BJ (cell line): ENCODE data around the gene DPP9. TPM values are rescaled to one million over a fixed set of nuclear protein-coding genes. Genes with fewer than 3 reads are reported as not detected.

Source experiments
- CTCF ChIA-PET: fragments of 350-600 bp; formaldehyde crosslinking; extraction: SDS; loops from one replicate; lab custom pipeline; 2021; ENCODE audit warnings: antibody characterized with exemption, inconsistent platforms; lab: Yijun Ruan, JAX
- POLR2A ChIA-PET: fragments of 300-600 bp; sonication (Branson Sonifier 250); formaldehyde crosslinking; extraction: SDS; loops from one replicate; lab custom pipeline; 2021; ENCODE audit warnings: antibody characterized with exemption; lab: Charles Lee
- DNase-seq: peaks from one replicate; pipeline ENCODE4 v3.0.0-alpha.2; 2011; ENCODE audit warnings: low read depth
- H3K27me3 ChIP-seq: 2 replicates; pipeline ENCODE4 v1.6.0; 2011; ENCODE audit warnings: low read length; ENCODE audit not compliant: control insufficient read depth, insufficient read depth
- H3K36me3 ChIP-seq: 2 replicates; pipeline ENCODE4 v1.5.1; 2011; ENCODE audit warnings: low read length; ENCODE audit not compliant: control insufficient read depth, insufficient read depth
- H3K4me3 ChIP-seq: 2 replicates; pipeline ENCODE4 v1.5.1; 2011; ENCODE audit warnings: low read depth, mild to moderate bottlenecking, control low read depth, low read length
- CTCF ChIP-seq: IDR thresholded peaks from 2 replicates; pipeline ENCODE4 v1.5.1; 2011; ENCODE audit warnings: low read depth, mild to moderate bottlenecking, control low read depth, inconsistent platforms, low read length, moderate library complexity; ENCODE audit not compliant: insufficient read depth
- polyA plus RNA-seq: library from polyadenylated mRNA; depleted of rRNA; stranded (reverse); fragments of >200 nt; gene quantifications from 2 replicates; pipeline ENCODE4 v1.2.3, GENCODE V29; 2011

Gene DPP9
- polyA plus RNA-seq, 1 experiment, result 12.3 TPM

DNA sequence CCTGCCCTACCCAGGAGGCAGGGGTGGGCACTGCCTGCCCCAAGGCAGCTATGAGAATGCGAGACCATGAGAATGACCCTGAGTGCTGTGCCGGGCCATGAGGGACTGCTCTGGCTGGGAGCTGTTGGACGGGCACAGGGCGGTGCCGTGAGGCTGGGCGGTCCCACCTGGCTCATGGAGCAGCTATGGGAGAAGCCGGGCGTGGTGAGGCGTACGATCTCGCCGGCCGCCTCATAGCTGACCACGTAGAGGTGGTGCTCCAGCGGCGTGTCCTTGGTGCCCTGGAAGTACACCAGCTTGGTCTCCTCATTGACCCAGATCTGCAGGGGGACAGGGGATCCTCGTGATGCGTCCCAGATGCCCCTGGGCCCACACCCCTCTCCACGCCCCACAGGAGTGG lies 34.2 kb downstream of the DPP9 start:
- TF ChIP-seq CTCF, result no peak
- ChIA-PET CTCF (interaction anchor here (0.9 to 1.2 kb wide), 3 partner anchors 12 to 33 kb away, joined by 3 read pairs; no protein-coding TSS in a partner anchor), POLR2A (no interaction called here)
- Histone ChIP-seq H3K36me3 (peaks cover 40% of the 10 kb centered on the region), H3K4me3 (no peak overlapping the region), H3K27me3 (no peaks in the 10 kb centered on the region)
- no peak for DNase-seq

DNA sequence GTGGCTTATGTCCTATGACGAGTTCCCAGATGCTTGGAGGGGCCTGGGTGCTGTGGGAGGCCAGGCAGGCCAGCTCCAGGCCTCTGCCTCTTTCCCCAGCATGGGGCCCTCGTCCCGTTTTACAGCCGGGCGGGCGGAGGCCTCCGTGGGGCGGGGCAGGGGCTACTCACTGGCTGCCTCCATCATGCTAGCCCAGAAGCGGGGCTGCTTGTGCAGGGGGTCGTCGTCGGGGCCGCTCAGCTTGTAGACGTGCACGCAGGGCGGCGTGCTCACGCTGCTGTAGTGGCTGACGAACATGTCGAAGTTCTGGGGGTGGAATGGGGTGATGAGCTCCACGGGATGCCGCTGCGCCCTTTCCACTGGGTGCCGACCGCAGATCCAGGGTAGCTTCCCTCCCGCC lies 35.1 kb downstream of the DPP9 start:
- Histone ChIP-seq H3K36me3 (peaks cover 42% of the 10 kb centered on the region), H3K4me3 (no peak overlapping the region), H3K27me3 (no peaks in the 10 kb centered on the region)
- CTCF ChIA-PET, result interaction anchor here (0.9 to 1.2 kb wide), 3 partner anchors 12 to 33 kb away, joined by 3 read pairs; no protein-coding TSS in a partner anchor
- POLR2A ChIA-PET, result no interaction called here
- no peak for DNase-seq
- no peak for TF ChIP-seq CTCF

DNA sequence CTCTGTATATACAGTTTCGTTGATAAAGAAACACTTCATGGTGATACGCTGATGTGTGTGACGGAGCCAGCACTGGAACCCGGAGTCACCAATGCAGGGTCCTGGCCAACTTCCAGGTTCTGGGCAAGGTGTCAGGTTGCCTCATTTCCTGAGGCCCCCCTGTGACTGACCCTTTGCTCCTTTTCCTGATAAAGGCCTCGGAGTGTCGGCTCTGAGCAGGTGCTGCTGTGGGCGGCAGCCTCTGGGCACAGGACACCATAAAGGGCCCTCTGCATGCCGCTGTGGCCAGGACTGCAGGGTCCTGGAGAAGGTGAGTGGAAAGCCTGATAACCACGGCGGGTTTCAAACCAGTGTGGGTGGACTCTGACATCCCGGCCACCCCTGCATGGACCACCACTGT lies 36.2 kb downstream of the DPP9 start:
- ChIA-PET CTCF (no interaction called here), POLR2A (no interaction called here)

GRCh38 chr19:4686700-4687099 lies 36.9 kb downstream of the DPP9 start:
- Histone ChIP-seq H3K4me3 (no peak overlapping the region), H3K36me3 (peaks cover 37% of the 10 kb centered on the region), H3K27me3 (no peaks in the 10 kb centered on the region)
- ChIA-PET POLR2A (no interaction called here), CTCF (no interaction called here)
- no peak for TF ChIP-seq CTCF
- DNase-seq, result no peak

More for the DNA sequence above, 36.2 kb downstream of the DPP9 start:
- DNase-seq, result no peak
- H3K27me3 ChIP-seq, result no peaks in the 10 kb centered on the region
- no peak for TF ChIP-seq CTCF
- no peak overlapping the region for H3K4me3 ChIP-seq
- peaks cover 37% of the 10 kb centered on the region for H3K36me3 ChIP-seq

DNA sequence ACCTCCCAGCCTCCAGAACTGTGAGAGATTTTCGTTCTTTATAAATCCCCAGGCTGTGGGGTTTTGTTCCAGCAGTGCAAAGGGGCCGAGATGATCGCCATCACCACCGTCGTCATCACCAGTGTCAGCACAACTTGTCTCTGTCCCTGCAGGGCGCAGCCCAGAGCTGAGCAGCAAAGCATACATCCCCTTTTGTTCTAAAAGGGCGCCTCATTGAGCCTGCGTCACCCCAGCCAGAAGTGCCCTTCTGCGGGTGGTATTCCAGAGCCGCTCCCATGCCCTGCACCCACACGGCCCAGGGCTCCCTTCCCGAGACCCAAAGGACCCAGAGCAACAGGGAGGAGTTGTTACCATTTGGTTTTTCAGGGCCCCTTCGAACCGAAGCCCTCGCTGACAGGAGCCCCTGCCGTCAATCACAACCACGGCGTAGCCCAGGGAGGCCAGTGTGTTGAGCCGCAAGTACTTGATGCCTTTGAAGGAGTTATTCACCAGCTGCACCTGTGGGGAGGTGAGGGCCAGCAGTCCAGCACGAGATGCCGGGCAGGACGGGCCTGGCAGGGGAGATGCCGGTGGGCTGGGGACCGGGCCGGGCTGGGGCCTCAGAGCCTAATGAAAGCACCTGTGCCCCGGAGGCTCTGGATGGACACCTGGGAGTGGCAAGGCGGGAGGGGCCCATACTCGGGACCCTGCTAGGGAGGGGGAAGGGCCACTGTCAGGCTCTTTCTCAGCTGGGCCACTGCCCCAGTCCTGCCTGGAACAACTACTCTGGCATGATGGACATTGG lies 39.1 kb downstream of the DPP9 start:
- no peak for TF ChIP-seq CTCF
- CTCF ChIA-PET, result no interaction called here
- no peaks in the 10 kb centered on the region for H3K27me3 ChIP-seq
- POLR2A ChIA-PET, result no interaction called here
- H3K36me3 ChIP-seq, result peaks cover 33% of the 10 kb centered on the region
- DNase-seq, result no peak
- no peak overlapping the region for H3K4me3 ChIP-seq
